BJ (cell line): Measurements from ENCODE around the gene SGCA. TPM values are rescaled to one million over a fixed set of nuclear protein-coding genes. Genes with fewer than 3 reads are reported as not detected.

Source experiments
- CTCF ChIA-PET: fragments of 350-600 bp; formaldehyde crosslinking; extraction: SDS; loops from one replicate; lab custom pipeline; 2021; ENCODE audit warnings: antibody characterized with exemption, inconsistent platforms; lab: Yijun Ruan, JAX
- POLR2A ChIA-PET: fragments of 300-600 bp; sonication (Branson Sonifier 250); formaldehyde crosslinking; extraction: SDS; loops from one replicate; lab custom pipeline; 2021; ENCODE audit warnings: antibody characterized with exemption; lab: Charles Lee
- DNase-seq: peaks from one replicate; pipeline ENCODE4 v3.0.0-alpha.2; 2011; ENCODE audit warnings: low read depth
- H3K27me3 ChIP-seq: 2 replicates; pipeline ENCODE4 v1.6.0; 2011; ENCODE audit warnings: low read length; ENCODE audit not compliant: control insufficient read depth, insufficient read depth
- H3K36me3 ChIP-seq: 2 replicates; pipeline ENCODE4 v1.5.1; 2011; ENCODE audit warnings: low read length; ENCODE audit not compliant: control insufficient read depth, insufficient read depth
- H3K4me3 ChIP-seq: 2 replicates; pipeline ENCODE4 v1.5.1; 2011; ENCODE audit warnings: low read depth, mild to moderate bottlenecking, control low read depth, low read length
- polyA plus RNA-seq: library from polyadenylated mRNA; depleted of rRNA; stranded (reverse); fragments of >200 nt; gene quantifications from 2 replicates; pipeline ENCODE4 v1.2.3, GENCODE V29; 2011
- TF ChIP-seq, protein P1 (sequence below): IDR thresholded peaks from 2 replicates; pipeline ENCODE4 v1.5.1; 2011; ENCODE audit warnings: low read depth, mild to moderate bottlenecking, control low read depth, inconsistent platforms, low read length, moderate library complexity; ENCODE audit not compliant: insufficient read depth

SGCA gene
- polyA plus RNA-seq, 1 experiment: 0.40 TPM

DNA sequence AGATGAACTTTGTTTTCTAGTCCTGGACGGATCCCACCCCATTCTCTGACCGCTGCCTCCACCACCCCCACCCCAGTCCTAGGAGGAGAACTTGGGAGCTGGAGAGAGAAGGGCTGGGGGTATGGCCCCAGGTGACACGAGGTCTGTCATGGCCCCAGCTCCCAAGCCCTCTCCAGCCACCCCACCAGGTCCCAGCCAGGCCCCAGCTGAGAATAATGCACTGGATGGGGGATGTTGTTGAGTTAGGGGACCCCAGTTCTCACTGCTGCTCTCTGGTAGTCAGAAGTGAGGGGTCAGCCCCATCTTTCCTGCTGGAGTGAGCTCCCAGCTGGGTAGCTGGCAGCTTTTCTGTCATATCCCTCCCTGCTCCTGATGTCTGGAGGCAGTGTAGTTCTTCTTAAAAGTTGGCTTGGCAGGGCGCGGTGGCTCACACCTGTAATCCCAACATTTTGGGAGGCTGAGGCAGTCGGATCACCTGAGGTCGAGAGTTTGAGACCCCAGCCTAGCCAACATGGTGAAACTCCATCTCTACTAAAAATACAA lies 40.2 kb downstream of the SGCA start:
- TF ChIP-seq, protein P1, sequence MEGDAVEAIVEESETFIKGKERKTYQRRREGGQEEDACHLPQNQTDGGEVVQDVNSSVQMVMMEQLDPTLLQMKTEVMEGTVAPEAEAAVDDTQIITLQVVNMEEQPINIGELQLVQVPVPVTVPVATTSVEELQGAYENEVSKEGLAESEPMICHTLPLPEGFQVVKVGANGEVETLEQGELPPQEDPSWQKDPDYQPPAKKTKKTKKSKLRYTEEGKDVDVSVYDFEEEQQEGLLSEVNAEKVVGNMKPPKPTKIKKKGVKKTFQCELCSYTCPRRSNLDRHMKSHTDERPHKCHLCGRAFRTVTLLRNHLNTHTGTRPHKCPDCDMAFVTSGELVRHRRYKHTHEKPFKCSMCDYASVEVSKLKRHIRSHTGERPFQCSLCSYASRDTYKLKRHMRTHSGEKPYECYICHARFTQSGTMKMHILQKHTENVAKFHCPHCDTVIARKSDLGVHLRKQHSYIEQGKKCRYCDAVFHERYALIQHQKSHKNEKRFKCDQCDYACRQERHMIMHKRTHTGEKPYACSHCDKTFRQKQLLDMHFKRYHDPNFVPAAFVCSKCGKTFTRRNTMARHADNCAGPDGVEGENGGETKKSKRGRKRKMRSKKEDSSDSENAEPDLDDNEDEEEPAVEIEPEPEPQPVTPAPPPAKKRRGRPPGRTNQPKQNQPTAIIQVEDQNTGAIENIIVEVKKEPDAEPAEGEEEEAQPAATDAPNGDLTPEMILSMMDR: no peak
- POLR2A ChIA-PET: interaction anchor here (0.6 to 0.8 kb wide), 2 partner anchors 53 to 61 kb away, joined by 3 to 4 read pairs; no protein-coding TSS in a partner anchor
- 0 out of 2 replicates have a peak, but pooled peaks cover 1% of the 10 kb centered on the region for H3K36me3 ChIP-seq
- DNase-seq: no peak
- no peaks in the 10 kb centered on the region for H3K27me3 ChIP-seq
- no peak overlapping the region for H3K4me3 ChIP-seq
- CTCF ChIA-PET: interaction anchor here (0.6 to 23.7 kb wide), 4 partner anchors 54 to 630 kb away, joined by 3 to 515 read pairs (median 6); partner anchors contain the start of gene TMEM92

DNA sequence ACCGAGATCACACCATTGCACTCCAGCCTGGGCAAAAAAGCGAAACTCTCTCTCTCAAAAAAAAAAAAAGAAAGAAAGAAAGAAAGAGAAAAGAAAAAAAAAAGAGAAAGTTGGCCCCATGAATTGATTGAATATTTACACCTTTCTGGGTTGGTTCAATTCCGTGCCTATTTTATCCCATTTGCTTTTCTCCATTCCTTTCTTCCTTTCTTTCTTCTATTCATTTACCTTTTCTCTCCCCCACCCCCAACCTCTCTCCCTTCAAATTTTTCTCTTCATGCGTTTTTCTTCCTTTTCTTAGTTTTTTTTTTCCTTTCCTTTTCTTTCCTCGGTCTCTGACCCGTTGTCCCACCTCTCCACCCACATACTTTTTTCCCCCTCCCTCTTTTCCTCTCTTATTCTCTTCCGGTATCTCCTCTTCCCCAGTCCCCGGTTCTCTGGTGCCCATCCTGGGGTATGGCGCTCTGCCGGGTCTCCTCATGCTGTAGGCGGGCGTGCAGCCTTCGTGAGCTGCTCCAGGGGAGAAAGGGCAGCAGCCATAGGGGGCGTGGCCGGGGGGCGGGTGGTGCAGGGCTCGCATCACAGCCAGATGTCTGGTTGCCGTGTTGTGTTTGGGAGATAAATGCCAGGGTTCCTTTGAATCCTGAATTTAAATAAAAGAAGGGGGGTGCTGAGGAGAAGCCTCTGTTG lies 40.9 kb downstream of the SGCA start:
- Histone ChIP-seq H3K4me3 (peak overlapping the region; percentile 21), H3K27me3 (no peaks in the 10 kb centered on the region), H3K36me3 (no peaks in the 10 kb centered on the region)
- DNase-seq: no peak
- TF ChIP-seq, protein P1: no peak
- POLR2A ChIA-PET: interaction anchor here (0.6 to 1.2 kb wide), 3 partner anchors 25 to 63 kb away, joined by 3 to 6 read pairs (median 4); no protein-coding TSS in a partner anchor
- CTCF ChIA-PET: interaction anchor here (0.5 to 23.7 kb wide), 5 partner anchors 10 to 630 kb away, joined by 3 to 515 read pairs (median 4); partner anchors contain the start of gene TMEM92

DNA sequence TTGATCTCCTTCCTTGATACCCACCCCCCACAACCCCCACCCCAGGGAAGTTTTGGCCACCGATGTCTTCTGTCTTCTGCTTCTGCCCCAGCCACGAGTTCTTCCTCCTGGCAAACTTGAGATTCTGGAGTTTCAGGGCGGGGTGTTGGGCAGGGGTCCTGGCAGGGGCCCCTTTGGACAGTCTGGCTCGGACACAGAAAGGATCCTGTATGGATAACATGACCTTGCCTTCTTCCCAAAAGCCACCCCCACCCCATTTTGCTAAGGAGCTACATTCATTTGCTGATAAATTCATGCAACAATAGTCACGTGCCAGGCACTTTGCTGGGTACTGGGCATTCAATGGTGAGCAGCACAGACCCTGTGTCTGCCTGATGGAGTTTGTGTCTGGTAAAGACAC lies 41.5 kb downstream of the SGCA start:
- no peaks in the 10 kb centered on the region for H3K36me3 ChIP-seq
- no peak overlapping the region; the same call in 1 of the 2 replicates for H3K4me3 ChIP-seq
- TF ChIP-seq, protein P1: no peak
- H3K27me3 ChIP-seq: no peaks in the 10 kb centered on the region
- ChIA-PET CTCF (interaction anchor here (0.5 to 23.7 kb wide), 4 partner anchors 10 to 63 kb away, joined by 3 to 515 read pairs (median 4); partner anchors contain the start of gene TMEM92), POLR2A (interaction anchor here (0.6 to 1.2 kb wide), 5 partner anchors 19 to 72 kb away, joined by 3 to 7 read pairs (median 4); no protein-coding TSS in a partner anchor)
- DNase-seq: no peak

DNA sequence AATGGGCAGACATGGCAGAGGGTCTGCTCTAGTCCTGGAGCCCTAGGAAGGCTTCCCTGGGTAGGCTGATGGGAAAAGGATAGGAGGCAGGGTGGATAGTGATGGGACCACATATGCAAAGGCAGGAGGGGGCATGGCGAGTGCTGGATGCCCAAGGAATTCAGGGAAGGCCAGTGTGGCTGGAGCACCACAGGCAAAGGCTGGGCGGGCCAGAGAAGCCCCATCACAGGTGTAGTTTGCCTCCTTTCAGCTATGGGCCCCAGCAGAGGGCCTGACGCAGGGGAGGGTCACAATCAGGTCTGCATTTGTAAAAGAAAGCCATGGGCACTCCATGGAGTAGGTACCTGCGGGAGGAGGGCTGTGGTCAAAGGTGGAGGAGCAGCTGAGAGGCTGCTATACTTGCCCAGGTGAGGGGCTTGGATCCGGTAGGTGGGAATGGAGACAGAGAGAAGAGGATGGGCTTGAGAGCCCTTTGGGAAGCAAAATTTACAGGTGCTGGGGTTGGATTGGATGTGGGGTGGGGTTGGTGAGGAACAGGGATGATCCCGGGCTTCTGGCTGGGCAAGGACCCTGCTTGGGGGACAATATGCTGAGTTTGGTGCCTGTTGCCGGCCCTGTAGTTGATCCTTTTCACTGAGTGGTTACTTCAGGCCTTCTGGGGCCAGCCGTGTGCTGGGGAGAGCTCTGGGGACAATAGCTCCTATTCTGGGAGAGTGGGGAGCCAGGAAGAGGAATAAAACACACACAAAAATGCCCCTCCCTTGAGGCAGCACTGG lies 42.2 kb downstream of the SGCA start:
- no peak for DNase-seq
- no peaks in the 10 kb centered on the region for H3K36me3 ChIP-seq
- no peak overlapping the region for H3K4me3 ChIP-seq
- H3K27me3 ChIP-seq: no peaks in the 10 kb centered on the region
- ChIA-PET CTCF (interaction anchor here (0.9 to 23.7 kb wide), 5 partner anchors 9 to 62 kb away, joined by 3 to 515 read pairs (median 3); partner anchors contain the start of gene TMEM92), POLR2A (interaction anchor here (0.5 to 1.2 kb wide), 5 partner anchors 8 to 71 kb away, joined by 4 to 9 read pairs (median 6); no protein-coding TSS in a partner anchor)
- TF ChIP-seq, protein P1: no peak
